ENCODE results near the gene RPP21. TPM values are rescaled to one million over a fixed set of nuclear protein-coding genes. Genes with fewer than 3 reads are reported as not detected.

Gene RPP21
- total RNA-seq, 2 experiments from 2014 or later: 50.4 to 88.1 TPM

- POLR2A ChIA-PET: interaction anchor here (1.0 kb wide), 1 partner anchor 44 kb away, joined by 3 read pairs; no protein-coding TSS in a partner anchor
- intact Hi-C loops (cut with micrococcal nuclease; ENCODE audit: unreplicated experiment): no loop called here
These were observed 49.2 kb downstream of the RPP21 start for GRCh38 chr6:30394139-30394538.

More at GRCh38 chr6:30394139-30394538, 49.2 kb downstream of the RPP21 start:
- no TSS peak for BruUV-seq (replicated peaks)
- TF ChIP-seq CTCF (conservative IDR thresholded peaks at IDR 0.05; ENCODE audit: low read length): no peak
- TF ChIP-seq EZH2phosphoT487 (IDR thresholded peaks at IDR 0.05; ENCODE audit: borderline replicate concordance, low read depth, low read length): no peak
- Histone ChIP-seq H3K9me3 (ENCODE audit: low read length) (no peaks in the 10 kb centered on the region), H3K4me3 (ENCODE audit: low read depth, low read length, poor library complexity, severe bottlenecking) (no peak overlapping the region), H3K4me2 (ENCODE audit: low read length) (no peak overlapping the region), H3K79me2 (ENCODE audit: insufficient read depth, low read depth, low read length) (no peaks in the 10 kb centered on the region), H4K20me1 (ENCODE audit: insufficient read depth, low read length) (no peaks in the 10 kb centered on the region), H3K27ac (ENCODE audit: low read depth, low read length, poor library complexity, severe bottlenecking) (no peak overlapping the region), H3K4me1 (ENCODE audit: insufficient read depth, low read length, poor library complexity, severe bottlenecking) (no peaks in the 10 kb centered on the region), H2AFZ (ENCODE audit: low read length) (no peak overlapping the region), H3K9me2 (ENCODE audit: insufficient read depth, low read length) (no peaks in the 10 kb centered on the region), H3K36me3 (ENCODE audit: insufficient read depth, low read length) (no peaks in the 10 kb centered on the region)
- no peak for DNase-seq (ENCODE audit: low spot score)
- CTCF ChIA-PET (ENCODE audit: unreplicated experiment): no interaction called here

Small RNA genes within 50 kb of the gene (small RNA-seq; reads per million reads assigned to genes)
- gene HLA-N: not detected

Other genes starting within 250 kb of the RPP21 start
- not detected in 2 replicates for gene TRIM31, start 232.1 kb upstream of the RPP21 start, total RNA-seq (2014; rRNA removed; shearing (Covaris generic))
- gene TRIM31, start 232.1 kb upstream of the RPP21 start, total RNA-seq (2022): not detected in 2 replicates
- gene TRIM40, start 209.0 kb upstream of the RPP21 start, total RNA-seq (2014; rRNA removed; shearing (Covaris generic)): not detected in 2 replicates
- not detected in 2 replicates for gene TRIM40, start 209.0 kb upstream of the RPP21 start, total RNA-seq (2022)
- gene TRIM10, start 183.9 kb upstream of the RPP21 start, total RNA-seq (2014; rRNA removed; shearing (Covaris generic)): not detected in 2 replicates
- not detected in 2 replicates for gene TRIM10, start 183.9 kb upstream of the RPP21 start, total RNA-seq (2022)
- gene TRIM15, start 181.6 kb upstream of the RPP21 start, total RNA-seq (2014; rRNA removed; shearing (Covaris generic)): not detected in 2 replicates
- not detected in 2 replicates for gene TRIM15, start 181.6 kb upstream of the RPP21 start, total RNA-seq (2022)
- gene TRIM26, start 131.8 kb upstream of the RPP21 start, total RNA-seq (2014; rRNA removed; shearing (Covaris generic)): 53.2 and 55.0 TPM in 2 replicates
- gene TRIM26, start 131.8 kb upstream of the RPP21 start, total RNA-seq (2022): 53.3 and 55.5 TPM in 2 replicates
- 10.9 and 11.4 TPM in 2 replicates for gene TRIM39, start 18.2 kb upstream of the RPP21 start, total RNA-seq (2014; rRNA removed; shearing (Covaris generic))
- gene TRIM39, start 18.2 kb upstream of the RPP21 start, total RNA-seq (2022): 13.8 and 17.0 TPM in 2 replicates
- gene HLA-E, start 144.4 kb downstream of the RPP21 start, total RNA-seq (2014; rRNA removed; shearing (Covaris generic)): 131 and 156 TPM in 2 replicates
- gene HLA-E, start 144.4 kb downstream of the RPP21 start, total RNA-seq (2022): 123 and 151 TPM in 2 replicates
- 51.2 and 66.4 TPM in 2 replicates for gene GNL1, start 211.3 kb downstream of the RPP21 start, total RNA-seq (2014; rRNA removed; shearing (Covaris generic))
- 114 and 116 TPM in 2 replicates for gene GNL1, start 211.3 kb downstream of the RPP21 start, total RNA-seq (2022)
- 16.7 and 25.2 TPM in 2 replicates for gene PRR3, start 212.1 kb downstream of the RPP21 start, total RNA-seq (2014; rRNA removed; shearing (Covaris generic))
- gene PRR3, start 212.1 kb downstream of the RPP21 start, total RNA-seq (2022): 34.9 and 36.3 TPM in 2 replicates
- gene ABCF1, start 226.3 kb downstream of the RPP21 start, total RNA-seq (2014; rRNA removed; shearing (Covaris generic)): 53.0 and 126 TPM in 2 replicates
- 83.1 and 86.7 TPM in 2 replicates for gene ABCF1, start 226.3 kb downstream of the RPP21 start, total RNA-seq (2022)